ENCODE results near the gene RAMP3.

Gene RAMP3

DNA sequence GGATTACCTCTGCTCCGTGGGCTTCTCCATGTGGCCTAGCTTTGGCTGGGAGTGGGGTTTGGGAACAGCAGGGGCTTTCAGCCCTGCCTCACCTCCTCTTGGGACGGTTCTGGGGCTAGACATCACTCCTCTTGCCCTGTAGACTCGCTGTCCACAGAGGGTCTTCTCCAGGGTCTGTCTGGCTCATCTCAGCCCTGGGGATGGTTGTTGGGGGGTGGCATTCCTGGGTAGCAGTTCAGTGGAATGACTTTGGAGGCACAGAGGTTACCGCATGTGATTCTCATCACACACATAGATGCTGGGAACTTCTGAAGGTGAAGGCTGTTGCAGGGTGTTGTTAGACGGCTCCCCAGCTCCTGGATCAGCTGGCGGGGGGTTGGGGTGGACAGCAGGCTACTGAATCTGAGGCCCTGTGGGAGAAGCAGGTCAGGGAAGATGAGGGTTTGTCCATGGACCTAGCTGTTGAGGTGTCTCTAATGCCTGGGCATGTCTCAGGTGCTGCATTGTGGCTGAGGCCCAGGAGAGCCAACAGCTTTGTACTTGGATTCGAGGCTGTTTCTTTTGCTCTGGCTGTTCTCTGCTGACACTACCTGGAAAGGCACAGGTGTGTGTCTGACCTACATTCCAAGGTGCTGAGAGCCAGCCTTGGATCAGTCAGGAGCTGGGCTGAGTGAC is 23.8 kb downstream of the RAMP3 start:
- no peak for DNase-seq

DNA sequence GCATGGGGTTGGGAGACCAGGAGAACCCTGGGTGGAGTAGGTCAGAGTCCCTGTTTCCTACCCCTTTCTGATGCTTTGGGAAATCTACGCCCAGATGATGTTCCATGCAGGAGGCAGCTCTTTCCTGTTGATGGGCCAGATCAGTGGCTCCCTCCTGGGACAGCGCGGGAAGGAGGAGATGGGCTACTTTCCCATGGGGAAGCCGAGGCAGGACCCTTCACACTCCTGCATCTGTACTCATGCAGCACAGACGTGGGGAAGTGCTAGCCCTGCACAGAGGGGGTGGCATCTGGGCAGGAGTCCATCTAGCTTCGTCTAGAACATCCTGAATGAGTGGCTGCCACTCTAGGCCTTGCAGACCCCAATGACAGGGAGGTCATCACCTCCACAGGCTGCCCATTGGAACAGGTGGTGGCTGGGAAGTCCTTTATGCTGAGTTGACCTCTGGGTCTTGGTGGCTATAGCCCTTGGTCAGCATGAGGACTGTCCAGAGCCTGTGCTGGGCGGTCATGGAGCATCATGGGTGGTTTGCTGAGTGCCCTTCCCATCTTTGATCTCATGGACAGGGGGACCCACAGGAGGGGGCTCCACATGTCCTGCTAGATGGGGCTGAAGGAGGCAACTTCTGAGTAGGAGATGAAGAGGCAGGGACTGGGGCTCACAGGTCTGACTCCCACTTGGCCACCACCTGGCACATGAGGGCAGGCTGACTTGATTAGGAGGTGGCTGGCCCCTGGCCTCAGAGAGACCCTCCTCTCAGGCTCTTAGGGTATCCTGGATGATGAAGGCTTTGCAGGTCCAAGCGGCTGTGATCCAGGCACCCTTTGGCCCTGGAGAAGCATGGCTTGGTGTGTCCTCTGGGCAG is 24.6 kb downstream of the RAMP3 start:
- DNase-seq, result no peak

DNA sequence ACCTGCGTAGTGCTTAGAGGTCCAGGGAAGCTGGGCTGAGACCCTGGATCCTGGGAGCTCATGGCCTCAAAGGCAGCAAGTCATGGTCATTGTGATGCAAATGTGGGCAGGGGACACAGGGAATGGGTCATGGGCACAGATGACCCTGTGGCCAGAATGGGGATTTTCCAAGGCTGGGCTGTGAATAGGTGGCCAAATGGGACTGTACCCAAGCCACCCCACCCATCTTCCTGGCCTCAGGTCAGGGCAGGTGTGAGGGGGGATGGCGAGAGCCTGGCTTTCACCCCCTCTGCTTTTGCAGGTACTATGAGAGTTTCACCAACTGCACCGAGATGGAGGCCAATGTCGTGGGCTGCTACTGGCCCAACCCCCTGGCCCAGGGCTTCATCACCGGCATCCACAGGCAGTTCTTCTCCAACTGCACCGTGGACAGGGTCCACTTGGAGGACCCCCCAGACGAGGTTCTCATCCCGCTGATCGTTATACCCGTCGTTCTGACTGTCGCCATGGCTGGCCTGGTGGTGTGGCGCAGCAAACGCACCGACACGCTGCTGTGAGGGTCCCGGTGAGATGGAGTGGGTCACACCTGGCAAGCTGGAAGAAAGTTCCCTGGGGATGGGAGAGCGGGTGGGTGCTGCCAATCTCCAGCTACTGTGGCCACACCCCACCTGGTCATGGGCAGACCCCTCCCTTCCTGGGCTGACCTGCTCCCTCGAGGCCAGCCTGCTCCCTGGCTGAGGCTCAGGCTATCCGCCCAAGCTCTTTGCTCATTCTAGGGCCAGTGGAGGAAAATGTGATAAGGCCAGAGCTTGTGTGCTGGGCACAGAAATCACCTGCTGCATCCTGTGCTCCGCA is 25.5 kb downstream of the RAMP3 start:
- DNase-seq, result no peak

DNA sequence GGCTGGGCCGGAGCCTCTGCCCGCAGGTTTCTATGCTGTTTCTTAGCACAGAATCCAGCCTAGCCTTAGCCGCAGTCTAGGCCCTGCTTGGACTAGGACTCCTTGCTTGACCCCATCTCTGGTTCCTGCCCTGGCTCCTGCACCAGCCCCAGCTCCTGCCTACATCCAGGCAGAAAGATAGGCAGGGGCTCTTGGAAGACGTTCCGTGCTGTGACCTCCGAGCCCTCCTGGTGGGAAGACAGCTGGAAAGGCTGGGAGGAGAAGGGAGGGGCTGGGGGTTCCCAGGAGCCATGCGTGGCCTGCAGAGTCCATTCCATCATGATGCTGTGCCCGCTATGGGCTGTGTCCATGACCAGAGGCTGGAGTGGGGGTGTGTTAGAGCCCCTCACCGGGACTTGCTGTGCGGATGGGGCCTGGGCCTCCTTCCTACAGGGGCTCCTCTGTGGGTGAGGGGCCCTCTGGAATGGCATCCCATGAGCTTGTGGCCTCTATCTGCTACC is 26.2 kb downstream of the RAMP3 start:
- no peak for DNase-seq

DNA sequence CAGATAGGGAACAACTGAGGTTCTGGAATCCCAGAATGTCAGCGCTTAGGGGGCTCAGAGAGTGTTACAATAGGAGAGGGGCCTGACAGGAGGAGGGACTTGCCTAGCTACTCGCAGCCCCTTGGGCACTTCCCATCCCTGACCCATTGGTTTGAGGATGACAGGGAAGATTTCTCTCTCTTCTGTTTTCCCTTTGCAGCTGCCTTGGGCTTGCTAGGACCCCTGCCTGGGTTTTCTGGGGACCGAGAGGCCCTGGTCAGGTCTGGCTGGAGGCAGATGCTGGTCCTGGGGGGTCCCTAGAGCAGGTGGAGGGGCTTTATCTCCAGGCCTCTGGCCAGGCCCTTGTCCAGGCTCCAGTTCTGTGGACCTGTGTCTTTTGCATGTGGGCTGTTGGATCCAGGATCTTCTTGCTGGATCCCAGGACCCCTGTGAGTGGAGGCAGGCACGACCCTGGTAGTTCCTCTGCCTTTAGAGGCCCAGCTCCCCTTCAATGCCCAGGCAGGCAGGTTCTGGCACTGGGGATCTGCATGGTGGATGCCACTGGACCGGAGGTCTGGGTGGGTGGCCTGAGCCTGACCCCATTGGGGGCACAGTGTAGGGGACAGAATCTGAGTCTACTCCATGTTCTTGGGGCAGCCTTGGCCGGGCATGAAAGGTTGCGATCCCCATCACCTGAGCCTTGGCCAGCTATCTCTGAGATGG is 26.9 kb downstream of the RAMP3 start:
- no peak for DNase-seq

DNA sequence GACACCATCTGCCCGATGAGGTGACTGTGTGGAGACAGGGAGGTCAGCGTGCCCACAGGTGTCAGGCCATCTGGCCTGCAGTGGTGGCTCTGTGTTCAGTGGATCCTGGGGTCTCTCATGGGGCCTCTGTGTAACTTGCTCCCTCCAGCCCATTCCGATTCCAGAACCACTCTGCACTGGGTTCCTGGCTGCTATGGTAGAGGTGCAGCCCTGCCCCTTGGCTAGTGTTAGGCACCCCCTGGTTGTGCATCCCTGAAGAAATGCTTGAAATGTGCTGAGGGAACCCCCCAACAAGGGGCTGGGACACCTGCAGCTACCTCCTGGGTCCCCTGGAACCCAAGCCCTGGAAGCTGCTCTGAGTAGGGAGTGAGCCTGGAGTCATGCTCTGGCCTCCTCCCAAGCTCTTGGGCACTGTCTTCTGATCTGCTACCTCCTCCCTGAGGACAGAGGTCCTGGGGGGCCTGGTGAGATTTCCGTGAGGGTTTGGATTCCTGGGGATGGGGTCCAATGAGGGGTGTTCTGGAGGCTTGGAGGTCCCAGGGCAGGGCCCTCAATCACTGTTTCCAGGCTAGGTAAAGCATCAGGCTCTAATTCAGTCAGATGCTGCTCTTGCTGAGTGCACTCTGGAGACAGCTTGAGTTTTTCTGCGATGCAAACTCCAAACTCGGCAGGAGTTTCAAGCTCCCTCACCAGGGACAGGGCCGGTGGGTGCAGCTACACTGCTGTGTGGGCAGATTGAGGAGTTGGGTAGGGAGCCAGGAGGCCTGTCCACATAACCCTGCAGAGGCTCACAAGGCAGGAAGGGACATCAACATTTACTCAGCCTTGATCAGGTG is 27.7 kb downstream of the RAMP3 start:
- no peak for DNase-seq

DNA sequence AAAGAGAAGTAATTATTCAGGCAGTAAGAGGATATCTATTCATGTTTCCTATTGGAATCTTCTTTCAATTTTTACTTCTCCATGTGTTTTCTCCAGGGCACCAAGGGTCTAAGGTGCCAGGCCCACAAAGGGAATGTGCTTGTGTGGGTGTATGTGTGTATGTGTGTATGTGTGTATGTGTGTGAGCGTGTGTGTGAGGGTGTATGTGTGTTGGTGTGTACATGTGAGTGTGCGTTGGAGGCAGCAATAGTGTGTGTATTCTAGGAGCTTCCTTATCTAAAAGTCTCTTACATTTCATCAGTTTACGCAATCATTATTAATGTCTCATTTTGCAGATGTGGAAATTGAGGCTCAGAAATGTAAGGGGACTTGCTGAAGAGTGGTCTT is 28.3 kb downstream of the RAMP3 start:
- DNase-seq, result no peak

DNA sequence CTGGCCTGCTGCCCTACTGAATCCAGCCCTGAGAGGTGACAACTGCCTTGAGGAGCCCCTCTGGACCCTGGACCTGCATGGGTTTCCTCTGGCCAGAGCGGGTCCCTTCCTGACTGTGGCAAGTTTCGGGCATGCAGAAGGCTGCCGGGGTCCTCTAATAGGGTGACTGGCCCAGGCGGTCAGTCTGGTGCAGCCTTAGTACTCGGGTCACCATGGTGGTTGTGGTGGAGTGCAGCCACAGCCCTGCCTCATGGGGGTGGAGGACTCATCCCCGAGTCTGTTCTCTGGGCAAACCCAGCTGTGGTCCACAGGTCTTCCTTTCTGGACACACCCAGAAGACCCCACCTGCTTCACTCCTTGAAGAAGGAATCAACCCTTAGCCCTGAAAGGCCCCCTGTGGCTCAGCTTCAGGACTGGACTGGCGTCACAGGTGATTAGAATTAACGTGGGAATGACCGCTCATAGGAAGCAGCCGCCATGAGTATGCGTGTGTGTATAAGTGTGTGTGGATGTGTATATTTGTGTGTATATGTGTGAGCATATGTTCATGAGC is 28.7 kb downstream of the RAMP3 start:
- DNase-seq, result no peak

DNA sequence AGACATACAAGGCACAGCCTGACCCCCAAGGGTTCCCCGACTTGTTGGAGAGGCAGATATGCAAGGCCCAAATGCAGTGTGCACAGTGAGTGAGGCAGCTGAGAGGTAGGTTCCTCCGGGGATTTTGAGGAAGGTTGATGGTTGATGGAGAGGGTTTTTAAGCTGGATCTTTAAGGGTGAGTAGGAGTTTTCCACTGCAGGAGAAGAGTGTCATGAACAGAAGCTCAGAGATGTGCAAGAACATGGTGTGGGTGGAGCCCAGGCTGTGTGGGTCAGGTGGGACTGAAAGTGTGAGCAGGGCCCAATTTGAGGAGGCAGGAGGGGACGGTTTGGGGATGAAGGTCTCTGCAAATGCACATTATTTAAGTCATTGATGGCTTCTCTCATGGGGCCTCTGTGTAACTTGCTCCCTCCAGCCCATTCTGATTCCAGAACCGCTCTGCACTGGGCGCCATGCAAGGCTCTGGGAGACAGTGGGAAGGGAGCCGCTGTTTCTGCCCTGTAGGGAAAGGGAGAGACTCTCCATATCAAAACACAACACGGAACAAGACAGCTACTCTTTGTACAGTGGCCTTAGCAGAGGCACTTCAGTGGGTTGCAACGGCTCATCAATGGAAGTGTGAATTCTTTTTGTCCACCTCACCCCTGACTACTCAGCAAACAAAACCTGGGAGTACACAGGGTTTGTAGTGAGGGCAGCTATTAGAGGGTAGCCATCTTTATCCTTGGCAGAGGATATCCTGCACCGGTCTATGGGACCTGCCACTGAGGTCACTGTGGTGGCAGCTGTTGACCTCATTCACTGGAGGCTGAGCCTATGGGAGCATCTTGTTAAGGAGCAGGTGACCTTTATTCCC is 29.7 kb downstream of the RAMP3 start:
- no peak for DNase-seq

DNA sequence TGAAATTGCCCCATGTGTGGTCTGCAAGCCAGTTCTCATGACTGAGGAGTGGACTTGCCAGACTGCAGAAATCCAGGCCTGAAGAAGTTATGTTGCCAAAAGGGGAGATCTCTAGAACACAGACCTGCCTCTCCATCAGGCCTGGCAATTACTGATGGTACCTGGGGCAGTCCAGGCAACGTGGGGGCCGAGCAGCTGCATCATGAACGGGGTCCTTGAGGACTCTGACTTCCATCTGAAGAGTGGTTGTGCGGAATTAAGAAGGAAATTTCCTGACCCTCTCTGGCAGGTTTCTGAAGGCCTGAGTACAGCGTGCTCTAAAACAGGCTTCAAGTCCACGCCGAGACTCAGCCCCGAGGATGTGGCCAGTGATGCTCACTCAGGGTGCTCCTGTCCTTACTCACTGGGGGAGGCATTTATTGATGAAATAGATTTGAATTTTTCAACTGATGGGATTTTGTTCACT is 30.4 kb downstream of the RAMP3 start:
- no peak for DNase-seq

DNA sequence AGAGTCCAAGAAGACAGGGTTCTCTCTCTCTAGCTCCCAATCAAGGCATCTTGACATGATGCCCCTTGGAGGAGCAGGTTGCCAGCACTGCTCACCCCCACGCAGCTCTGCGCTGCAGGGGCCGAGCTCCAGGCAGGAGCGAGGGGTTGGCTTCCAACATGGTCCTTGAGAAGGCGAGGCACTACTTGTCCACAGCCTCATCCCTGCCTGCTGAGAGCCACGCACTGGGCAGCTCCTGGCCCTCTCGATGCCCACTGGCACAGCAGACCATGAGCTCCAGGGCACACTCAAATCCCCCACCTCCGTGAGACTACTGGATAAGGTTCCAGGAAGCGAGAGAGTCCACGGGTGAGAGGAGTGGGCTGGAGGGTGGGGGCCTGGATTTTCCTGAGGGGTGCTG is 31.1 kb downstream of the RAMP3 start:
- DNase-seq, result no peak

DNA sequence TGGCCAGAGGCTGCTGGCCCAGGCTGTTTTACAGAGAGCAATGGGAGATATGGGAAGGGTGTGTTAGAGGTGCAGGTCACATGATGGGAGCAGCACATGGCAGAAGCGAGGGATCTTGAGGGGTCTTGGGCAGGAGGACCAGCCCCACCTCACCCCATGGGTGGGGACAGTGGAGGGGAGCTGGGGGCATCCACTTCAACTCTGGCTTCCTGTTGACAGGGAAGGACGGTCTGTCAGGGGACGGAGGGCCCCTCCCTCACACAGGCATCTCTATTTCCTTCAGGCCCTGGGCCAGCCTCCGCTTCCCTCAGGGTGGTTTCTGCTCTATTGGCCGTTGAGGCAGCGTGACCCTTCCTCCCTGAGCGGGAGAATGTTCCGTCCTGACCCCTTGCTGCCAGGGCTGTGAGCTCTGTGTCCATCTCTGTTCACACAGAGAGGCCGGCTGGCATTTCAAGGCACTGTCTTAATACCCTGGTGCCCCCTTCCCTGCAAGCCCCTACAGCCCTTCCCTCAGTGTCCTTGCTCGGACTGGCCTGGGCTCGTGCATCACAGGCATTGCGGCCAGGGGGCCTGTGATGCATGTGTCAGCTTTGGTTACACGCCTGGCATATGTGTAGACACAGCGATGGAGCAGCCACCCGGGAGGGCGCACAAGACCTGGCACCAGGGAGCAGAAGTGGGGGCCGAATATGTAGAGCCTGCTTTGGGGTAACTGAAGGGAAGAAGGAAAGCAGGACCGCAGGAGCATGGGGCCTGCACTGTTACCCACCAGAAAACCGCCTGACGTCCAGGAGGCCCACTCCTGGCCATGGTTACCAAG is 31.8 kb downstream of the RAMP3 start:
- DNase-seq, result no peak

DNA sequence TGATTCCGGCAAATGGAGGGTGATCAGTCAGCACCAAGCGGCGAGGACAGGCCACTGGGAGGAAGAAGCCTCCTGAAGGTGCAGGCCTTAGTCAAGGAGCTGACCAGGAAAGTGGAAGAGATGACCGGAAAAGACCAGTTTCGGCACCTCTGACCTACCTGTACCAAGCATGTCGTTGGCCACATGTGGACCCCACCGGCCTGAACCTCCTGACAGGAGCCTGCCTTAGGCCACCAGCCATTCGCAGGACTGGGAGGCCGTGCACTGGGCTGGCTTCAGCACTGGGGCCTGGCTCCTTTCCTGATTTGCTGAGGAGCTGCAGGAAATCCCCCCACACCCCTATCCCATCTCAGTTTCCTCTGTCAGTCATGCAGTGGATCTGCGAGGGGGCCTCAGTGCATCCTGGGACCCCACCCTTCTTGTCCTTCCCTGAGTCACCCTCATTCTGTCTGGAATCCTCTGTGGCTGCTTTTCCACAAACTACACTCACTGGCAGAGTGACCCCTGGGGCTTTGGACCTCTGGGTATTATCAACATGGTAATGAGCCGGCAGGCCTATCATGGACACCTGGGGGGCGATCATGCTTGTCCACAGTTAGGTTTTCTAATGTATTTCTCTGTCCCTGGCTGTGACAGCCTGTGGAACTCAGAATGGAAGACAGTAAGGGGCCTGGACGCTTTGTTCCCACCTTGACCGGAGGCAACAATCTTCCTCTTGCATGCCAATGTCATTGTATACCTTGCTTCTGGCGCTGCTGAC is 33.0 kb downstream of the RAMP3 start:
- no peak for DNase-seq

DNA sequence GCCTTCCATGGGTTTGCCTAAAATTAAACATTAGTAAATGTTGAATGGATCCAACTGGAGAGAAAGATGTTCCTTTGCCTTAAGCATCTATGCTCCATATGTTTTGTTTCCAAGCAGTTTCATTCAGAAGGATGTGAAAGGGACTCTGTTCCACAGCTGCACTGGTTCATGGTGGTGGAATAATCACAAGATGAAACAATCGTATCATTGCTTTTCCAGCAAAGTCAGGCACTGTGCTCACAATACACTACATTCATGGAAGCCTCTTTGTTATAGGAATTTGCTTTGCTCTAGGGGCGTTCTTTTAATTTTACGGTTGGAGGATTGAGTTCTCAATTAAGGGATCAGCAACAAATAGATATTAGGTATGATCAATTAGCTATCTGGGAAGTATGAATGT is 33.8 kb downstream of the RAMP3 start:
- no peak for DNase-seq

DNA sequence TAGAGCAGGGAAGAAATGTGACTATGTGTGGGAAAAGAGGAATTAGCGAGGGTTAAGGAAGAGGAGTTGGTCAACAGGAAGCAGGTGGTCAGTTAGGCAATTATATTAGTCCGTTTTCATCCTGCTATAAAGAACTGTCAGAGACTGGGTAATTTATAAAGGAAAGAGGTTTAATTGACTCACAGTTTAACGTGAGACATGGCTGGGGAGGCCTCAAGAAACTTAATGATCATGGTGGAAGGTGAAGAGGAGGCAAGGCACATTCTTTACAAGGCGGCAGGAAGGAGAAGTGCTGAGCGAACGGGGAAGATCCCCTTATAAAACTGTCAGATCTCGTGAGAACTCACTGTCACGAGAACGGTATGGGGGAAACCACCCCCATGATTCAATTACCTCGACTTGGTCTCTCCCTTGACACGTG is 35.0 kb downstream of the RAMP3 start:
- no peak for DNase-seq

DNA sequence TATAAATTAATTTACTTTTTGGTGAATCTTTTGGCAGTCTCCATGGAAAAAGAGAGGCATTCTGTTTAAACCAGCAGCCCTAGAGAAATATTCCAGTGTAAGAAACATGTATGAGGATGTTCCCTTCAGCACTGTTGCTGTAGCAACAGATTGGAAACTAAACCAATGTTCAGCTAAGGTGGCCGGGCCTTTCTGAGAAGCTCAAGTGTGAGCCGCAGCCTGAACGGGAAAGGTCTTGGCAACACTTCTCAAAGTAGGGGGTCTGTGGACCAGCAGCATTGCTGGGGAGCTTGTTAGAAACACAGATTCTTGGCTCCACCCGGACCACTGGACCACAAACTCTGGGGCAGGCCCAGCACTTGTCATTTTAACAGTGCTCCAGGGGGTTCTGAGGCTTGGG is 36.2 kb downstream of the RAMP3 start:
- no peak for DNase-seq

DNA sequence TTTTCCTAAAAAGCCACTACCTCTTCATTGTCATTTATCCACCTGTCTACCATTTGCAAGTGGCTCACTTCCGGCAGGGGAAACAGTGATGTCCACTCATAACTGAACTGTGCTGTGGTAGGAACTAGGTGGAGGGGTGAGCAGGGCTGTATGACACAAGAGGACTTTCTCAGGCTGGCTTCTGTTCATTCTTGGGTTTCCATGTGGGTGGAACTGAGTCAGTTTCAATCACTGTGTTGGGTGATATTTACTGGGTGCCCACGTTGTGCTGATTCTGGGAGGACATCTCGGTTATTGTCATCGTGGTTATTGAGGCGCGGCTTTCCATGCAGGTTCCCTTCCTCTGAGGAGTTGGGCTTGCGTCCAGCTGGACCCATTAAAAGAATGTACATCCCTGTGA is 38.8 kb downstream of the RAMP3 start:
- DNase-seq, result no peak

DNA sequence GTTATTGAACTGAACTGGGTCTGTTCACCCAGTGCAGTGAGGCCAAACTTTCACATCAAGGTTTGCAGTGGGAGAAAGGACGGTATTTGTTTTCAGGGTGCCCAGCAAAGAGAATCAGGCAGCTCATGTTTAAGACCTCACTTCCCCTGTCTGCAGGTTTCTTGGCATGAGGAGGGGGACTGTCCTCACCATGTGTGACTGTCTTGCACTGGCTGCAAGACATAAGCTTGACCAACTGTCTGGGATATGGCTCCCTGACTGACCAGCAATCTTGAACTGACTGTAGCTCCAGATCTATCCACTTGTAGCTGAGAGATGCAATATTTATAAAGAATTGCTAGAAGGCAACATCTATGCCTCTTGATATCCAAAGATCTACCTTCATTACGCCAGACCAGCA is 39.9 kb downstream of the RAMP3 start:
- no peak for DNase-seq

DNA sequence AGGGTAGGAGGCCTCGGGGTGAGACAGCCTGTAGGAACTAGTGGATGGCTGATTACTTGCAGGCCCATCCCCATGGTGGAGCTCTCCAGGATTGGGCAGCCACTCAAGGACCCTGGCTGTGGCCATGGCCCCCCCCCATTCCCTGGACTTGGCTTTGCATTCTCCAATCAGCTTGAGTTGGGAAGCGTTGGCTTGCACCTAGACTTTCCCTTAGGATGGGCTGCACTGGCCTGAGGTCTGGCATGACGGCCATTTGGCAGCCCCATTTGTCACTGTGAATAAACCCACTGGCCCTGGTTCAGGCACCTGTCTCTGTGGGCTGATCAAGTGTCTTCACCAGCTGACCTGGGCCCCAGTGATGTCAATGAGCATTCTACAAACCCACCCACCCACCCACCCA is 41.4 kb downstream of the RAMP3 start:
- no peak for DNase-seq
